C4-2B (cell line): ENCODE results near the gene ATP6V1B1.

ENCODE experiments used
- H3K27ac ChIP-seq: fragments of 450-650 bp; 2 replicates; pipeline ENCODE4 v1.5.1; 2017
- CTCF ChIP-seq: fragments of 450-650 bp; conservative IDR thresholded peaks from 2 replicates; pipeline ENCODE4 v1.5.1; 2017; ENCODE audit warnings: mild to moderate bottlenecking
- ZFX ChIP-seq: fragments of 450-650 bp; IDR thresholded peaks from 2 replicates; pipeline ENCODE4 v1.6.1; 2017

Gene ATP6V1B1

GRCh38 chr2:70903171-70903570 lies 32.5 kb upstream of the ATP6V1B1 start:
- no peak for TF ChIP-seq CTCF
- no peak for TF ChIP-seq ZFX

GRCh38 chr2:70903641-70904340 lies 31.9 kb upstream of the ATP6V1B1 start:
- no peak for TF ChIP-seq CTCF
- no peak for TF ChIP-seq ZFX
- H3K27ac ChIP-seq: no peak overlapping the region

More at GRCh38 chr2:70903171-70903570, 32.5 kb upstream of the ATP6V1B1 start:
- H3K27ac ChIP-seq: no peak overlapping the region

GRCh38 chr2:70904371-70905216 lies 31.1 kb upstream of the ATP6V1B1 start:
- no peak overlapping the region for H3K27ac ChIP-seq
- TF ChIP-seq ZFX (no peak), CTCF (no peak)

GRCh38 chr2:70905443-70906421 lies 30.0 kb upstream of the ATP6V1B1 start:
- TF ChIP-seq CTCF: no peak
- no peak for TF ChIP-seq ZFX
- no peak overlapping the region for H3K27ac ChIP-seq

GRCh38 chr2:70906439-70907005 lies 29.2 kb upstream of the ATP6V1B1 start:
- TF ChIP-seq CTCF (no peak), ZFX (no peak)
- H3K27ac ChIP-seq: no peak overlapping the region

- TF ChIP-seq ZFX (no peak), CTCF (no peak)
- no peak overlapping the region for H3K27ac ChIP-seq
These were observed 28.3 kb upstream of the ATP6V1B1 start for GRCh38 chr2:70907130-70908057.
